Measurements from ENCODE around the gene TCFL5.

DNA sequence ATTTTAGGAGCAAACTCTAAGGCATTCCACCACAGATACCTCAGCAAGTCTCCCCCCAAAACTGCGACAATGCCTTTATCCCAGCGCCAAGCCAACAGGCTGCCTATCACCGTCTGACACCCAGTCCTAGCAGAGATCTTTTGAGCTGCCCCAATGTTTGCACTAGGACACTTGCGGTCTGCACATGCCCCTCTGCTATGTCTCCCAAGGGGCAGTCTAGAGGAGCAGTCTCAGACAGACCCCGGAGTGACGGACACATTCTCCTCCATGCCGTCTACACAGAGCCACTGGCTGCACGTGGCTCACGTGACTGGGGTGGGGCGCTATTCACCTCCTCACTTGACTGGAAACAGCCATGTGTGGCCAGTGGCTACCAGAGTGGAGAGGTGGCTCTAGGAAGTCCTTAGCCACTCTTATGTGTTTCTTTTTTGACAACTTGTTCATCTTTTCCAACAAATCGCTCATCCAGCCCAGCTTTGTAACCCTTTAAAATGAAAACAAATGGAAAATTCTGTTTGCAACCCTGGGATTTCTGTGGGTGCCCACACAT is 48.7 kb upstream of the TCFL5 start:
- TF ChIP-seq, protein P1, sequence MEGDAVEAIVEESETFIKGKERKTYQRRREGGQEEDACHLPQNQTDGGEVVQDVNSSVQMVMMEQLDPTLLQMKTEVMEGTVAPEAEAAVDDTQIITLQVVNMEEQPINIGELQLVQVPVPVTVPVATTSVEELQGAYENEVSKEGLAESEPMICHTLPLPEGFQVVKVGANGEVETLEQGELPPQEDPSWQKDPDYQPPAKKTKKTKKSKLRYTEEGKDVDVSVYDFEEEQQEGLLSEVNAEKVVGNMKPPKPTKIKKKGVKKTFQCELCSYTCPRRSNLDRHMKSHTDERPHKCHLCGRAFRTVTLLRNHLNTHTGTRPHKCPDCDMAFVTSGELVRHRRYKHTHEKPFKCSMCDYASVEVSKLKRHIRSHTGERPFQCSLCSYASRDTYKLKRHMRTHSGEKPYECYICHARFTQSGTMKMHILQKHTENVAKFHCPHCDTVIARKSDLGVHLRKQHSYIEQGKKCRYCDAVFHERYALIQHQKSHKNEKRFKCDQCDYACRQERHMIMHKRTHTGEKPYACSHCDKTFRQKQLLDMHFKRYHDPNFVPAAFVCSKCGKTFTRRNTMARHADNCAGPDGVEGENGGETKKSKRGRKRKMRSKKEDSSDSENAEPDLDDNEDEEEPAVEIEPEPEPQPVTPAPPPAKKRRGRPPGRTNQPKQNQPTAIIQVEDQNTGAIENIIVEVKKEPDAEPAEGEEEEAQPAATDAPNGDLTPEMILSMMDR (IDR thresholded peaks at IDR 0.05): no peak
- TF ChIP-seq POLR2A (IDR thresholded peaks at IDR 0.05): no peak

Data from Peyer's patch (tissue), 4 donors.